Activated naive CD4-positive, alpha-beta T cell treated with anti-CD3 and anti-CD28 coated beads, Interleukin-2, amount 10 ng/mL, durations not matched to agents 7 days and 5 days (primary cell): ENCODE data around the gene NDUFV1.

Experiments used
- CTCF ChIA-PET: fragments of 350-600 bp; sonication (Branson Sonifier 250); formaldehyde crosslinking; loops from one replicate; lab custom pipeline; 2021; ENCODE audit warnings: antibody characterized with exemption; lab: Charles Lee
- DNase-seq: peaks from one replicate; pipeline ENCODE4 v3.0.0-alpha.2; 2020
- H3K27ac Mint-ChIP-seq: one replicate; pipeline ENCODE4 v1.8.0; 2021; ENCODE audit warnings: mild to moderate bottlenecking, moderate library complexity, mixed read lengths
- H3K27me3 Mint-ChIP-seq: one replicate; pipeline ENCODE4 v1.8.0; 2021; ENCODE audit warnings: mild to moderate bottlenecking, mixed read lengths
- H3K36me3 Mint-ChIP-seq: one replicate; pipeline ENCODE4 v1.8.0; 2021; ENCODE audit warnings: mixed read lengths
- H3K4me1 Mint-ChIP-seq: one replicate; pipeline ENCODE4 v1.8.0; 2021; ENCODE audit warnings: mixed read lengths
- H3K4me3 Mint-ChIP-seq: one replicate; pipeline ENCODE4 v1.8.0; 2021; ENCODE audit warnings: mild to moderate bottlenecking, moderate library complexity, mixed read lengths
- H3K9me3 Mint-ChIP-seq: one replicate; pipeline ENCODE4 v1.8.0; 2021; ENCODE audit warnings: mixed read lengths

Gene NDUFV1

GRCh38 chr11:67640021-67640757 is 33.5 kb downstream of the NDUFV1 start:
- H3K4me1 Mint-ChIP-seq, result peaks cover 8% of the 10 kb centered on the region
- H3K27ac Mint-ChIP-seq, result no peak overlapping the region
- H3K36me3 Mint-ChIP-seq, result no peaks in the 10 kb centered on the region
- H3K4me3 Mint-ChIP-seq, result no peak overlapping the region
- H3K9me3 Mint-ChIP-seq, result peaks cover 3% of the 10 kb centered on the region
- peaks cover 32% of the 10 kb centered on the region for H3K27me3 Mint-ChIP-seq
- CTCF ChIA-PET, result interaction anchor here (0.7 kb wide), 1 partner anchor 11 kb away, joined by 3 read pairs; the partner anchor contains the start of gene NUDT8
- peak; percentile 70 for DNase-seq

GRCh38 chr11:67640758-67641337 is 34.1 kb downstream of the NDUFV1 start:
- CTCF ChIA-PET, result interaction anchor here (0.7 kb wide), 1 partner anchor 11 kb away, joined by 3 read pairs; the partner anchor contains the start of gene NUDT8
- Mint-ChIP-seq H3K4me3 (no peak overlapping the region), H3K4me1 (peaks cover 11% of the 10 kb centered on the region), H3K9me3 (peaks cover 3% of the 10 kb centered on the region), H3K36me3 (no peaks in the 10 kb centered on the region), H3K27me3 (peaks cover 30% of the 10 kb centered on the region), H3K27ac (no peak overlapping the region)
- peak; percentile 17 for DNase-seq

- Mint-ChIP-seq H3K9me3 (peaks cover 3% of the 10 kb centered on the region), H3K27ac (no peak overlapping the region), H3K4me3 (no peak overlapping the region), H3K36me3 (no peaks in the 10 kb centered on the region), H3K27me3 (peaks cover 31% of the 10 kb centered on the region), H3K4me1 (peaks cover 18% of the 10 kb centered on the region)
- peak; percentile 6 for DNase-seq
- CTCF ChIA-PET, result interaction anchor here (11.6 kb wide), 1 partner anchor 12 kb away, joined by 91 read pairs; the partner anchor contains the start of gene NUDT8
These were observed 34.8 kb downstream of the NDUFV1 start for GRCh38 chr11:67641338-67642172.

DNA sequence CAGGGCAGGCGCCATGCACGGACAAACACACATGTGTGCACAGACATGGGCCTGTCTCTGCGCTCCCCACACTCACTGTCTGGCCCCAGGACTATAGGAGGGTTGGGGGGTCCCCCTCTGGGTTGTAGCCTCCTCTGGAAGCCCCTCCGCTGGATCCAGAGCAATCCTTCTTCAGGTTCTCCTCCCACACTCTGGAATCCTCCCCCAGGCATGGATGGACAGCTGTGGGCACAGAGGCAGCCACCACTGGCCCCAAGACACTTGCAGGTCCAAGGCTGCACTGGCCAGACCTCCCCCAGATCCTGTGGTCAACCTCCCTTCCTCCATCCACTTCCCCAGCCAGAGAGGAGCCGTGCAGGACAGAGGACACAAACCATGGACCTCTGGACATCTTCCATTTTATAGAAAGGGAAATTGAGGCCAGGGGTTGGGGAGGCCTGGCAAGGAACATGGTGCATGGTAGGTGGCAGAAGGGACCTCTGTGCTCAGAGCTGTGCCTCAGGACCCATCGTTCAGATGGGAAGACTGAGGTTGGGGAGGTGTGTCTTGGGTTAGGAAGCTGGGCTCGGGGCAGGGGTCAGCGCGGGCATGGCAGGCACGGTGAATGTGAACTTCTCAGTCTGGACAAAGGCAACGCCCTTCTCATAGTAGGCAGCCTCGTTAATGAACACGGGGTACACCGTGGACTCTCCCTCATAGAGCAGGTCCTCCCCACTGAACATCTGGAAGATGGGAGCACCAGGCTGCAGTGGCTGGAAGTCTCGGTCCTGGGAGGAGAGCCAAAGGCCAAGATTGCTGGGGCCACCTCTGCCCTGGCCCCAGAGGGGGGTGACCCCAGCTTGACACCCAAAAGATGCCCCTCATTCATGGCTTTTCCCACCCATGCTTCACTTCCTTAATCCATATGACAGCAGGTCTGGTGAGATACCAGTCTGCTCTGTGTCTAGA is 35.7 kb downstream of the NDUFV1 start:
- Mint-ChIP-seq H3K9me3 (peaks cover 3% of the 10 kb centered on the region), H3K36me3 (no peaks in the 10 kb centered on the region), H3K4me3 (no peak overlapping the region), H3K4me1 (peaks cover 19% of the 10 kb centered on the region), H3K27ac (no peak overlapping the region), H3K27me3 (peaks cover 40% of the 10 kb centered on the region)
- CTCF ChIA-PET, result interaction anchor here (11.6 kb wide), 1 partner anchor 13 kb away, joined by 91 read pairs; the partner anchor contains the start of gene NUDT8
- peak; percentile 14 for DNase-seq

DNA sequence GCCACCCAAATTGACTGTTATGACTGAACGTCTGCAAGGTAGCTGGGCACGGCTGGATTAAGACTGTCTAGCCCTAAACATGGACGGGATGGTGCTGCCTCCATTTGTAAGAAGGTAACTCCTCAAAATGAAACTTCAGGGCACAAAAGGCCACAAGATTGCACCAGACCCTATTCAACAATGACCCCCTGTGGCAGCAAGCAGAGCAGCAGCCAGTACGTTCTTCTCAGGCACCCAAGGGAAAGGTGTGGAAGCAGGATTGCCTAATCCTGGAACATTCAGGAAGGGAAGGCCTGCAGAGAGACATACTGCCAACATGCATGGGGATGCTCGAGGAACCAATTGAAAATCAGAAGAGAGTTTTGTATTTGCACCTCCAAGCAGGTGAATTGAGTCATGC is 37.3 kb downstream of the NDUFV1 start:
- H3K27me3 Mint-ChIP-seq, result peaks cover 40% of the 10 kb centered on the region

GRCh38 chr11:67644472-67645418 is 38.0 kb downstream of the NDUFV1 start:
- H3K27ac Mint-ChIP-seq, result no peak overlapping the region
- no peaks in the 10 kb centered on the region for H3K36me3 Mint-ChIP-seq
- peak; percentile 20 for DNase-seq
- CTCF ChIA-PET, result interaction anchor here (5.0 to 11.6 kb wide), 2 partner anchors 13 to 15 kb away, joined by 33 to 91 read pairs; partner anchors contain the start of gene NUDT8
- no peak overlapping the region for H3K4me3 Mint-ChIP-seq
- peaks cover 3% of the 10 kb centered on the region for H3K9me3 Mint-ChIP-seq
- H3K27me3 Mint-ChIP-seq, result peaks cover 40% of the 10 kb centered on the region
- H3K4me1 Mint-ChIP-seq, result peaks cover 34% of the 10 kb centered on the region

More for the DNA sequence above, 37.3 kb downstream of the NDUFV1 start:
- no peak overlapping the region for H3K27ac Mint-ChIP-seq
- DNase-seq, result peak; percentile 25
- peaks cover 26% of the 10 kb centered on the region for H3K4me1 Mint-ChIP-seq
- peaks cover 3% of the 10 kb centered on the region for H3K9me3 Mint-ChIP-seq
- no peaks in the 10 kb centered on the region for H3K36me3 Mint-ChIP-seq
- CTCF ChIA-PET, result interaction anchor here (11.6 kb wide), 1 partner anchor 14 kb away, joined by 91 read pairs; the partner anchor contains the start of gene NUDT8
- H3K4me3 Mint-ChIP-seq, result no peak overlapping the region

GRCh38 chr11:67645521-67646461 is 39.1 kb downstream of the NDUFV1 start:
- Mint-ChIP-seq H3K4me3 (no peak overlapping the region), H3K9me3 (peaks cover 3% of the 10 kb centered on the region), H3K36me3 (no peaks in the 10 kb centered on the region), H3K27me3 (peaks cover 37% of the 10 kb centered on the region), H3K4me1 (peaks cover 44% of the 10 kb centered on the region), H3K27ac (peak overlapping the region; percentile 82)
- peak; percentile 25 for DNase-seq
- CTCF ChIA-PET, result interaction anchor here (1.1 to 11.6 kb wide), 6 partner anchors 8 to 73 kb away, joined by 3 to 91 read pairs (median 4); partner anchors contain the start of gene NUDT8

DNA sequence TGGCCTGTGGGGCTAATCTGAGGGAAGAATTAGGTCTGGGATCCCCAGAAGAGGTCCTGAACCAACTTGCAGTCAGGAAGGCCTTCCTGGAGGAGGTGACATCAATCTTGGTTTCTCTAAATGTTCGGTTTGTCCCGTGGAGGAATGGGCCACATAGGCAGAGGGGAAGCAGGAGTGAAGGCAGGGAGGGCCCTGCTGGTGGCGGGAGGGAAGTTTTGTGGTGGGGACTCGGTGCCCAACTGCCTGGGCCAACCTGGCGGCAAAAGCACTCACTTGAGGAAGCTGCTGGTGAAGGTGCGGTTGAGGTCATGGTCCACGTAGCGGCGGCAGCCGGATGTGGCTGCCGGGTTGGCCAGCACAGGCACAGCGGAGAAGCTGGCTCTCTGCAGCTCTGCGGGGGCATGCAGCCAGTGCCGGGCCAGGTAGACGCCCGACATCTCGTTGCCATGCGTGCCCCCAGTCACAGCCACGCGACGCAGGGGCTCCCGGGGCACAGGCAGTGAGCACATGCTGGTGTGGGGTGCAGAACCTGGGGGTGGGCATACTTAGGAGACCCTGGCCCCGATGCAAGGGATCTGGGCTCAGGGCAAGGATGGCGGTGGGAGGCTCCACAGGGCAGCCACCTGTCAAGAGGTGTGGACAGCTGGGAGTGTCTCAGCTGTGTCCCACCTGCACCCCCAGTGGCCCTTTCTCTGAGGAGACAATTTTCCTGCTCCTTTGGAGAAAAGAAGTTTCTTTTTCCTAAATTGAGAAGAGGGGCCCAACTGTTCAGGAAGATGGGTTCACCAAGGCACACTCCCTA is 40.0 kb downstream of the NDUFV1 start:
- H3K9me3 Mint-ChIP-seq, result peaks cover 3% of the 10 kb centered on the region
- H3K4me1 Mint-ChIP-seq, result peaks cover 49% of the 10 kb centered on the region
- peak overlapping the region; percentile 82 for H3K27ac Mint-ChIP-seq
- H3K4me3 Mint-ChIP-seq, result peak overlapping the region; percentile 14
- H3K27me3 Mint-ChIP-seq, result peaks cover 44% of the 10 kb centered on the region
- peak; percentile 68 for DNase-seq
- H3K36me3 Mint-ChIP-seq, result no peaks in the 10 kb centered on the region
- CTCF ChIA-PET, result interaction anchor here (1.1 to 11.6 kb wide), 6 partner anchors 9 to 74 kb away, joined by 3 to 91 read pairs (median 4); partner anchors contain the start of gene NUDT8

DNA sequence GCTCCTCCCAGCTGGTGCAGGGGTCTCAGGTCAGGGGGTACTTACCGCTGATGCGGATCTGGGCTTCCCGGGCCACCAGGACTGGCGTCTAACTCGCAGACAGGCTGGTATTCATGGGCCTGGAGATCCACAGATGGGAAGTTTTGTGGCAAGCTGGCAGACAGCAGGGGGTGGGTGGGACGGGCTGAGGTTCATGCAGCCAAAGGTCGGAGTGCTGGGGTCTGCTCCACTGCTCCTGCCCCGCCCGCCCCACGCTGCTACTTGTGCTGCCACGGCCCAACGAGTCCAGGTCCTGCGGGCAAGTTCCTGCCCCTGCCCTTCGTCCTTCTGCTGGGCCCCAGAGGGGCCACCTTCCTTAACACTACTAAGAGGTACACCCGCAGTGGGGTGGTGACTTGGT is 40.7 kb downstream of the NDUFV1 start:
- no peak overlapping the region for H3K27ac Mint-ChIP-seq
- H3K9me3 Mint-ChIP-seq, result peaks cover 3% of the 10 kb centered on the region
- peaks cover 49% of the 10 kb centered on the region for H3K4me1 Mint-ChIP-seq
- CTCF ChIA-PET, result interaction anchor here (1.6 to 11.6 kb wide), 4 partner anchors 9 to 33 kb away, joined by 6 to 91 read pairs (median 20); partner anchors contain the start of genes NUDT8 and TBX10
- peak; percentile 16 for DNase-seq
- H3K27me3 Mint-ChIP-seq, result peaks cover 38% of the 10 kb centered on the region
- no peaks in the 10 kb centered on the region for H3K36me3 Mint-ChIP-seq
- H3K4me3 Mint-ChIP-seq, result no peak overlapping the region

GRCh38 chr11:67648140-67648795 is 41.5 kb downstream of the NDUFV1 start:
- CTCF ChIA-PET, result interaction anchor here (0.7 to 11.6 kb wide), 5 partner anchors 9 to 34 kb away, joined by 3 to 91 read pairs (median 6); partner anchors contain the start of genes NUDT8 and TBX10
- DNase-seq, result peak; percentile 73
- peaks cover 52% of the 10 kb centered on the region for H3K4me1 Mint-ChIP-seq
- H3K27me3 Mint-ChIP-seq, result peaks cover 45% of the 10 kb centered on the region
- peaks cover 3% of the 10 kb centered on the region for H3K9me3 Mint-ChIP-seq
- no peaks in the 10 kb centered on the region for H3K36me3 Mint-ChIP-seq
- peak overlapping the region; percentile 58 for H3K27ac Mint-ChIP-seq
- no peak overlapping the region for H3K4me3 Mint-ChIP-seq
